Measurements from ENCODE around the gene PLEK. TPM values are rescaled to one million over a fixed set of nuclear protein-coding genes. Genes with fewer than 3 reads are reported as not detected.

The PLEK gene
- polyA plus RNA-seq, 1 of the 3 experiments (the other 2 are of a cell fraction), result 0.02 TPM

- TF ChIP-seq EZH2phosphoT487 (IDR thresholded peaks at IDR 0.05; ENCODE audit: borderline replicate concordance, low read depth) (no peak), YY1 (IDR thresholded peaks at IDR 0.05; ENCODE audit: low read depth) (no peak), TEAD4 (IDR thresholded peaks at IDR 0.05; ENCODE audit: borderline replicate concordance, insufficient read depth) (no peak), ELF1 (IDR thresholded peaks at IDR 0.05) (no peak), USF2 (IDR thresholded peaks at IDR 0.05; ENCODE audit: borderline replicate concordance, low read depth, low read length) (no peak), FOXJ3 (CRISPR knock-in tag; IDR thresholded peaks at IDR 0.05) (no peak)
Observed at GRCh38 chr2:68388358-68388757, 23.3 kb downstream of the PLEK start (continued).

- Histone ChIP-seq H3K4me3 (ENCODE audit: low read depth in 2 of 2, low read length in 1 of 2) (no peak overlapping the region), H3K4me2 (no peak overlapping the region), H3K9me2 (no peaks in the 10 kb centered on the region), H3K4me1 (ENCODE audit: control insufficient read depth in 1 of 2, insufficient read depth in 2 of 2, low read depth in 1 of 2, low read length in 1 of 2) (no peaks in the 10 kb centered on the region), H3K9me3 (no peaks in the 10 kb centered on the region), H3F3A (replicated peaks; ENCODE audit: insufficient read depth) (no peaks in the 10 kb centered on the region), H2AFZ (ENCODE audit: low read depth) (no peak overlapping the region), H3K79me2 (ENCODE audit: insufficient read depth) (no peaks in the 10 kb centered on the region), H3K36me3 (replicated peaks in 1 of 2; ENCODE audit: control insufficient read depth in 1 of 2, insufficient read depth in 2 of 2, low read length in 1 of 2) (no peaks in the 10 kb centered on the region), H3K27ac (ENCODE audit: low read depth in 2 of 2, low read length in 1 of 2) (no peak overlapping the region), H3K27me3 (ENCODE audit: insufficient read depth) (peaks cover 13% of the 10 kb centered on the region; the same call in 1 of the 2 replicates), H3K9ac (no peak overlapping the region), H4K20me1 (ENCODE audit: insufficient read depth) (no peaks in the 10 kb centered on the region)
- ChIA-PET CTCF (no interaction called here), POLR2A (no interaction called here)
- WGBS (ENCODE audit: low lambda C conversion rate), result 10% methylated on average over 1 of the region's 1 CpG
- no peak for DNase-seq
- TF ChIP-seq JUND (IDR thresholded peaks at IDR 0.05) (no peak), FOSL2 (IDR thresholded peaks at IDR 0.05; ENCODE audit: borderline replicate concordance, low read depth) (no peak), FOXM1 (IDR thresholded peaks at IDR 0.05; ENCODE audit: low read depth) (no peak), EZH2phosphoT487 (IDR thresholded peaks at IDR 0.05; ENCODE audit: borderline replicate concordance, low read depth) (no peak), TAF1 (IDR thresholded peaks at IDR 0.05; ENCODE audit: borderline replicate concordance, low read depth, low read length) (no peak), YY1 (IDR thresholded peaks at IDR 0.05; ENCODE audit: low read depth) (no peak), ELF1 (IDR thresholded peaks at IDR 0.05) (no peak), USF1 (IDR thresholded peaks at IDR 0.05; ENCODE audit: borderline replicate concordance, low read depth) (no peak), MAX (IDR thresholded peaks at IDR 0.05; ENCODE audit: low read depth) (no peak), NFIC (IDR thresholded peaks at IDR 0.05; ENCODE audit: borderline replicate concordance) (no peak), FOXJ3 (CRISPR knock-in tag; IDR thresholded peaks at IDR 0.05) (no peak), RCOR1 (IDR thresholded peaks at IDR 0.05; ENCODE audit: low read length) (no peak), NRF1 (IDR thresholded peaks at IDR 0.05; ENCODE audit: low read depth, low read length) (no peak), IRF3 (IDR thresholded peaks at IDR 0.05; ENCODE audit: low read depth, low read length) (no peak), GATA2 (CRISPR knock-in tag; IDR thresholded peaks at IDR 0.05) (no peak)
Observed at GRCh38 chr2:68388772-68389171, 23.7 kb downstream of the PLEK start.

Measured in SK-N-SH (cell line).